Ascending aorta (tissue), 2 donors: ENCODE data around the gene SLC44A5. TPM values are rescaled to one million over a fixed set of nuclear protein-coding genes. Genes with fewer than 3 reads are reported as not detected.
"Not testable (repeated sequence)": the region's sequence is repeated elsewhere in the genome, so short reads cannot be mapped to it uniquely, and the experiment has no call there.

Source experiments
- DNase-seq, 2 donors: peaks; one replicate each; pipeline ENCODE4 v3.0.0-alpha.2; 2019; ENCODE audit warnings: low spot score in 2 of 2
- H3K27ac ChIP-seq, 2 donors: fragments of 200-600 bp; sonication (generic); one replicate each; pipeline ENCODE4 v1.5.1; 2016 to 2017; ENCODE audit warnings: mild to moderate bottlenecking in 1 of 2
- H3K27me3 ChIP-seq: fragments of 200-600 bp; sonication (generic); one replicate; pipeline ENCODE4 v1.5.1; 2017
- H3K36me3 ChIP-seq, 2 donors: fragments of 200-600 bp; sonication (generic); one replicate each; pipeline ENCODE4 v1.5.1; 2016
- H3K4me1 ChIP-seq, 2 donors: fragments of 200-600 bp; sonication (generic); one replicate each; pipeline ENCODE4 v1.5.1; 2016 to 2017; ENCODE audit warnings: mild to moderate bottlenecking in 1 of 2
- H3K4me3 ChIP-seq, 2 donors: fragments of 200-600 bp; sonication (generic); one replicate each; pipeline ENCODE4 v1.5.1; 2016 to 2017; ENCODE audit warnings: mild to moderate bottlenecking in 1 of 2
- H3K9me3 ChIP-seq, 2 donors: fragments of 200-600 bp; sonication (generic); one replicate each; pipeline ENCODE4 v1.5.1; 2016
- CTCF ChIP-seq, 3 experiments: fragments of 200-600 bp in 2 of 3; fragments of 450-650 bp in 1 of 3; sonication (generic) in 2 of 3; IDR thresholded peaks; one replicate each; pipeline ENCODE4 v1.5.1; 2016 to 2019; ENCODE audit warnings: antibody characterized with exemption in 3 of 3, mild to moderate bottlenecking in 1 of 3, moderate library complexity in 1 of 3
- intact Hi-C: fragments of 100-400 bp; cut with DNase I; formaldehyde crosslinking; loops from one replicate; pipeline ENCODE4 v1.15.1; 2023
- total RNA-seq: library from RNA; depleted of rRNA; stranded (reverse); fragments of >200 nt; gene quantifications from one replicate; pipeline ENCODE4 v1.1.0, GENCODE V29; 2016

Gene SLC44A5
- total RNA-seq, 1 donor from 2014 or later = not detected

GRCh38 chr1:75373542-75374159, 237.3 kb downstream of the SLC44A5 start:
- H3K9me3 ChIP-seq = no peaks in the 10 kb centered on the region
- intact Hi-C loops = no loop called here
- no peak overlapping the region for H3K4me3 ChIP-seq
- H3K27ac ChIP-seq = no peak overlapping the region
- no peak for TF ChIP-seq CTCF (IDR thresholded peaks at IDR 0.05)
- DNase-seq = no peak
- H3K27me3 ChIP-seq = no peaks in the 10 kb centered on the region
- H3K36me3 ChIP-seq = no peaks in the 10 kb centered on the region
- H3K4me1 ChIP-seq = no peaks in the 10 kb centered on the region

GRCh38 chr1:75366595-75366994, 244.3 kb downstream of the SLC44A5 start:
- H3K36me3 ChIP-seq = no peaks in the 10 kb centered on the region
- no peaks in the 10 kb centered on the region for H3K4me1 ChIP-seq
- H3K4me3 ChIP-seq = no peak overlapping the region
- no peaks in the 10 kb centered on the region for H3K27me3 ChIP-seq
- TF ChIP-seq CTCF (IDR thresholded peaks at IDR 0.05) = no peak
- intact Hi-C loops = no loop called here
- DNase-seq = no peak
- H3K27ac ChIP-seq = no peak overlapping the region
- peaks cover 3 to 17% of the 10 kb centered on the region in 2 donors for H3K9me3 ChIP-seq

- Histone ChIP-seq H3K27me3 (no peaks in the 10 kb centered on the region), H3K27ac (no peak overlapping the region), H3K4me3 (no peak overlapping the region), H3K4me1 (no peaks in the 10 kb centered on the region), H3K36me3 (no peaks in the 10 kb centered on the region), H3K9me3 (peaks cover 0 to 4% of the 10 kb centered on the region in 2 donors)
- intact Hi-C loops = no loop called here
- DNase-seq = no peak
- TF ChIP-seq CTCF (IDR thresholded peaks at IDR 0.05) = no peak
Observed at GRCh38 chr1:75361260-75361659, 249.7 kb downstream of the SLC44A5 start.

GRCh38 chr1:75354267-75354666, 256.6 kb downstream of the SLC44A5 start:
- H3K27me3 ChIP-seq, H3K27ac ChIP-seq, H3K36me3 ChIP-seq, H3K4me3 ChIP-seq, DNase-seq, H3K4me1 ChIP-seq, H3K9me3 ChIP-seq, intact Hi-C loops: not testable (repeated sequence)

GRCh38 chr1:75353051-75353450, 257.9 kb downstream of the SLC44A5 start:
- Histone ChIP-seq H3K9me3 (no peaks in the 10 kb centered on the region), H3K27me3 (no peaks in the 10 kb centered on the region), H3K4me3 (no peak overlapping the region), H3K27ac (no peak overlapping the region), H3K36me3 (no peaks in the 10 kb centered on the region), H3K4me1 (no peaks in the 10 kb centered on the region)
- no peak for TF ChIP-seq CTCF (IDR thresholded peaks at IDR 0.05)
- intact Hi-C loops = no loop called here
- no peak for DNase-seq

GRCh38 chr1:75345538-75346292, 265.2 kb downstream of the SLC44A5 start:
- intact Hi-C loops = no loop called here
- Histone ChIP-seq H3K4me1 (no peaks in the 10 kb centered on the region), H3K4me3 (no peak overlapping the region), H3K36me3 (no peaks in the 10 kb centered on the region), H3K9me3 (no peaks in the 10 kb centered on the region), H3K27ac (no peak overlapping the region), H3K27me3 (no peaks in the 10 kb centered on the region)
- no peak for TF ChIP-seq CTCF (IDR thresholded peaks at IDR 0.05)
- no peak for DNase-seq
